Activated effector memory CD4-positive, alpha-beta T cell treated with Interleukin-2 at 50 U/mL for 16 hours (primary cell): ENCODE data around the gene C1orf21.
"Not testable (repeated sequence)": the region's sequence is repeated elsewhere in the genome, so short reads cannot be mapped to it uniquely, and the experiment has no call there.

Source experiments
- DNase-seq: peaks from one replicate; pipeline ENCODE4 v3.0.0-alpha.2; 2020

C1orf21 gene

GRCh38 chr1:184608581-184608980 lies 221.8 kb downstream of the C1orf21 start:
- no peak for DNase-seq

DNA sequence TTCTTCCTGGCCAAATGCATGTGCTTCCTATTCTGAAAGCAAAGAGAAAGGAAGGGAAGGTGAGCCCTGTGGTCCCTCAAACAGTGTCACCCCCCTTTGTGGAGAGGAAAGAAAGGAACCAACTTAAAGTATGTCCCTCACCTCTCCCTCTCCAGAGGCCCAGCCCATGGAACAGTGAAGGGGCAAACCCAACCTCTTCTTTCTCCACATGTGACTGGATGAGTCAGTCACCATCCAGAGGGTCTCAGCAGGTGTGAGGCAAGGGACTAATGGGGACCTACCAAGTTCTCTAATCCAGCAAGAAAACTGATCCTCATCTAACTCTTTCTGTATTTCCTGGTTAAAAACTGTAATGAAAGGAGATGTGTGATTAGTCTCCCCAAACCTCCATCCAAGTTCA lies 222.2 kb downstream of the C1orf21 start:
- DNase-seq: no peak

DNA sequence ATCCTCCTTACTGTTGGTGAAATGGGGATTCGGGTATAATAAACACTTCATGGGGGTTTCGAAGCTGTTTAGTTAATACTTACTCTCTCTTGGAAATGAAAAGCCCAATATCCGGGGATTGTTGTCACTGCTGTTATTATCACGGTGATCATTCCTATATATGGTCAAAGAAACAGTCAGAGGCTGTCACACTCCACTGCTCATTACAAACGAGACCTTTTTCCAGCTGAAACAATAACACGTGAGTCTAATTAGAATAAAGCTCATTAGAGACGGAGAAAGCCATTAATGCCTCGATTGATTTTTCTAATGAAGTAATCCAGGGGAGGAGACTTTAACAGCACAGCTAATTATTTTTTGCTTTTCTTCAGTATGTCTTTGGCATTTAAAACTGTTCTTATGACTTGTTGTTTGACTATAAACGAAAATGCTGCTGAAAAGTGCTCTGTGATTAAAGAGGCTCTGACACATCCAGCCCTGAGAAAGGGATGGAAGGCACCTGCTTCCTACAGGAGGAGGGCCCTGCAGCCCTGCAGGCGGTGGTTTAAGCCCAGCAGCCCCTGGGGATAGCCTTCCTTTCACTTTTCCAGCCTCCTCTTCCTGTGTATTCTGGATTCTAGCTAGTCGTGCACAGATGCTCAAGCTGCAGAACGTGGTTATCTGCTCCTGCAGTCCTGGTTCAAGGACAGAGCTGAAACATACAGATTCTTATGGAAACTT lies 224.2 kb downstream of the C1orf21 start:
- DNase-seq: no peak

DNA sequence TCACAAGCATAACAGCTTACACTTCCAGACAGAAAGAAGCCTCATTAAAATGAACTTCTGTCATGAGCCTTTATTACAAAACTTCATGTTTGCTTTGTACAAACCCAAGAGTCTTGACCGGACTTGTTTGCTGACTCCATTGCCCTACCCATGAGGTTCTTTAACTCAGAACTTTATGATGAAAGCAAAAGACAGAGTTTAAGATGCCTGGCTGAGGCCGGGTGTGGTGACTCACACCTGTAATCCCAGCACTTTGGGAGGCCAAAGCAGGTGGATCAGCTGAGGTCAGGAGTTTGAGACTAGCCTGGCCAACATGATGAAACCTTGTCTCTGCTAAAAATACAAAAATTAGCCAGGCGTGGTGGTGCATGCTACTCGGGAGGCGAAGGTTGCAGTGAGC lies 225.4 kb downstream of the C1orf21 start:
- not testable (repeated sequence) for DNase-seq

GRCh38 chr1:184614667-184615066 lies 227.8 kb downstream of the C1orf21 start:
- no peak for DNase-seq

- no peak for DNase-seq
Observed at GRCh38 chr1:184615301-184615700, 228.5 kb downstream of the C1orf21 start.

GRCh38 chr1:184616504-184616903 lies 229.7 kb downstream of the C1orf21 start:
- no peak for DNase-seq

DNA sequence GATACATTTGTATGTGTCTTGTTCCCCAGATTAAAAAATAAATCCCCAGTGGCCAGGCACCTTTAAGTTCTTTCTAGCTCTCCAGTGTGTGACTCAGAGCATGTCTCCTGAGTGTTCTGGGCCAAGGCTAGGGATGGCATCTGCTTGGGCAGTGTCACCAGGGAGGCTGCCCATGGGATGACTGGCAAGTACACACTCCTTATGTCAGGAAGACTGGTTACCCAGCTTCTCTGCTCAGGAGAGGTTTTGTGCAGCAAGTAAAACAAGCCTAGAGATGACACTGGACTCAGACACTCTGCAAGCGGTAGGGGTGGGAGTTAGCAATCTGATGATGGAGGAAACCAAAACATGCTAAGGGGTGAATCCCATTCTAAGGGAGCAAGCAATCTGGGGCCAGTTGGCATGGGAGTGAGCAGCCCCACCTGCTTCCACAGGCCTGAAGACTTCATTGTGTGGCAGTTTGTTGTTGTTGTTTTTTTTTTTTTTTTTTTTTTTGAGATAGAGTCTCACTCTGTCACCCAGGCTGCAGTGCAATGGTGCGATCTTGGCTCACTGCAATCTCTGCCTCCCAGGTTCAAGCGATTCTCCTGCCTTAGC lies 230.7 kb downstream of the C1orf21 start:
- no peak for DNase-seq

GRCh38 chr1:184618851-184619250 lies 232.0 kb downstream of the C1orf21 start:
- DNase-seq: no peak

DNA sequence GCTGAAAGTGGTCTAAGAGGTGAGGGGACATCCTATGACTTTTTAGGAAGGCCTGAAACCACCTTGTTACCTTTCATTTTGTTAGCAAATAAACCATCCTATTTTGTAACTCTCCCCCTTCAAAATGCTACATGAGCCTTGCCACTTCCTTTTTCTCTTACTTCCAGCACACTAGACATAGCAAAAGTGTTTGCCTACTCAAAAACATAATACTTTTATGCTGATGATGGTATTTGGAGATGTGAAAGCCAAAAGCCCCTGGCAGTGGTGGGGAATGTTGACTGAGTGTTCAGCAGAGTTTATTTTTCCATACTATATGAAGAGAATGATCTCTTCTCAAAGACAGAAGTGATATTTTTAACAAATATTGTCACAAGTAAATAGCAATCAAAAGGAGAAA lies 233.6 kb downstream of the C1orf21 start:
- no peak for DNase-seq

- no peak for DNase-seq
Observed at GRCh38 chr1:184621260-184621659, 234.4 kb downstream of the C1orf21 start.

DNA sequence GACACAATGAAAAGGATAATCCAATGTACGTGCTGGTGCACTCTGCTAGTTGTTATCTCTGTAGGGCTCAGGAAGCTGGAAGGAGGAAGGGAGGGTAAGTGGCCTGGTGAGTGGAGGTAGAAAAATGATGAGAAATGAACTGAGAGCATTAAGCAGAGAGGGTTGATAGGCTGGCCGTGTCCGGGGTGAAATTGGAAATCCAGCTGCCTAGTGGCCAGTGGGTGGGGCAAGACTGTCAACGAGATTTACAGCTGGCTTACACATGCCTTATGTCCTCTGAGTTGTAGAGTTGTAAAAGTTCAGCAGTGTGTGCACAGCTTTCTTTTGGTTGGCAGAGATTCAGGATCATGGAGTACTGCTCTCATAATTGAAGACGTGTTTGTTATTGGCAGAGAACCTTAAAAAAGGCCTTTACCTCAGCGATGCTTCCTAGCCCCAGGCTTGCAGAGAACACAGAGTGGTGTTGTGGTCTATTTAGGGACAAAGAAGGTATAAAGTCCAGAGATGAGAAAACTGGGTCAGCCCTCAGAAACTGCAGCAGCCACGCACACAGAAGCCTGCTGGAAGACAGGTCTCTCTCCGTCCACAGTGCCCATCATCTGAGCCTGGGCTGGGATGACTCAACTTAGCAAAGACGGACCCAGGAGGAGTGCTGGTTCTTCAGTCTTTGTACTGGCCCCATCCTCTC lies 235.5 kb downstream of the C1orf21 start:
- no peak for DNase-seq

DNA sequence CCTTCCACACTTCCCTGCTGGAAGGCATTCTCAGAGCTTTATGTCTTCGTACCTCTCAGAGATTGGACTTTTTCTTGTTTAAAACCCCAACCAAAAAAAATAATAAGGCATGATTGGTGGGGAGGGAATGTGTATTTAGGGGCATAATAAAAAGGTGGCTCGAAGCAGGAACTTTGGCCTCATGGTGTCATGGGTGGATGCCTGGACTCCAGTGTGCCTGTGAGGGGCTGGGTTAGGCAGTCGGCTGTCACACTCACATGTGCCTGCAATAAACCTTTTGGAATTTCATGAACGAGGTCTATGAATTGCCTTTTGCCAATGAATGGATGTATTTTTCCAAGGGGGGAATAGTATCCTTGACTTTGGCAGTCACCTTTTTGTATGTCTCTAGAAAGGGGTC lies 236.6 kb downstream of the C1orf21 start:
- DNase-seq: no peak

GRCh38 chr1:184624051-184624450 lies 237.2 kb downstream of the C1orf21 start:
- no peak for DNase-seq

GRCh38 chr1:184624626-184625025 lies 237.8 kb downstream of the C1orf21 start:
- DNase-seq: no peak

- no peak for DNase-seq
Observed at GRCh38 chr1:184625271-184625670, 238.4 kb downstream of the C1orf21 start.

GRCh38 chr1:184626076-184627006 lies 239.5 kb downstream of the C1orf21 start:
- DNase-seq: no peak

DNA sequence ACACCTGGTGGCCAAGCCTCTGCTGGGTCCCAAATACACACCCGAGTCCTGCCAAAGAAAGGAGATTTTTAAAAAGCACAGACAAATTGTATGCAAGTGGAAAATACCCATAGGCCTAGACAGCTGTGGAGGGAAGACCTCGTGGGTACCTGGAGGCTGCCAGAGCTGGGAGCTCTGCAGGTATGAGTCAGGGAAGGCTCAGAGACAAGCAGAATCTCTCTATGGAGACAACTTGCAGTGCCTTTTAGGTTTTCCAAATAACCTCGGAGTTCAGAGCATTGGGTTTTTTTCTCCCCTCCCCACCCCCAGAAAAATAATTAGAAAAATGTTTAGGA lies 240.1 kb downstream of the C1orf21 start:
- no peak for DNase-seq

DNA sequence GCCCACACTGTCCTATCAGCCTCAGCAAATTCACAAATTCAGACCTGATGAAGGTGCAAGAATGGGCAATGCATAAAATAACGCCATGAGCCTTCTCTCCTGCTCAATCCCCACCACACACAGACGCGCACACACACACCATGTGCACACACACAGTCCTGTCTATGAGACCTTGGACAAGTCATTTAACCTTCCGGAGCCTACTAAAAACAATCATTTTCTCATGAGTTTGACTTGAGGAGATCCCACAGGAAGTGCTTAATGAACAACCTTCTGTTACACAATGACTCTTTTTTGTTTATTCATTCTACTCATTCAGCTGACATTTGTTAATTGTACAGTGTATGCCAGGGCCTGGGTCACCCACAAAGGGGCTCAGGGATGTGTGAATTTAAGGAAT lies 242.4 kb downstream of the C1orf21 start:
- no peak for DNase-seq

DNA sequence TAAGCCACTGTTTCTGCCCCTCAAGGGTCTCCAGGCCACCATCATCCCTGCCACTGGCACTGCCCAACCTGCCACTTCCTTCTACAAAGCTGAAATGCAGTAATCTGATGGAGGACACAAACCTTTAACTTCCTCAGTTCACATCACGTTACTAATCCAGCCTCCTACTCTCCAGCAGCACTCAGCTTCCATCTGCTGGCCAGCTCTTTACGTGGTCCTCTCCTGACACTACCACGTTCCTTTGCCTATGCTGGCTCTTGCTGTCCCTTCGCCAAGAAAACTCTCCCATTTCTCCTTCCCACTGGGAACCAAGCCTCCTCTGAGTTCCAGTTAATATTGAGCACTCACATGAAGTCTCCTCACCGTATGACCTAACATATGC lies 243.8 kb downstream of the C1orf21 start:
- DNase-seq: no peak

GRCh38 chr1:184632415-184633175 lies 245.8 kb downstream of the C1orf21 start:
- no peak for DNase-seq

- DNase-seq: no peak
Observed at GRCh38 chr1:184633785-184634184, 247.0 kb downstream of the C1orf21 start.

DNA sequence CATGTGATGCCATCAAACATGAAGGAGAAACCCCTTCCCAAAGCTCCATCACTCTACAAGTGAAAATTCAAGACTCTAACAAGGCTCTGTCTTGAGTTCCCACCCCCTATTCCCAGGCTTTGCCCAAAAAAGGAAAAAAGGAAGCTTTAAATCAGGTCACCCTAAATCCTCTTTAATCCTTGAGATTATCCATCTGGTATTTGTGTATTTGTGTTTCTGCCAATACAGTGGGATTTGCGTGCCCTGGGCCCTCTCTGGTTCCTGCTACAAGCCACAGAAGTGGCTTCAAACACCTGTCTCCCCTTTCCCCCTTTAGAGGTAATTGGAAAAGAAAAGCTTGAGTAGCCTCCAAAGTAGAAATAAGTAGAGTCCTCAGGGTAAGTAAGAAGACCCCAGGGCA lies 247.5 kb downstream of the C1orf21 start:
- DNase-seq: no peak
